Osteoblast (primary cell): ENCODE data around the gene CMTM8. TPM values are rescaled to one million over a fixed set of nuclear protein-coding genes. Genes with fewer than 3 reads are reported as not detected.

Experiments used
- DNase-seq: peaks from one replicate; pipeline ENCODE4 v3.0.0; 2011; ENCODE audit warnings: low spot score, mixed read lengths; ENCODE audit not compliant: insufficient read length; ENCODE audit errors: missing footprints
- H2AFZ ChIP-seq: 2 replicates; pipeline ENCODE4 v1.6.0; 2011; ENCODE audit warnings: mild to moderate bottlenecking, low read length
- H3K27ac ChIP-seq: 2 replicates; pipeline ENCODE4 v1.5.1; 2011; ENCODE audit warnings: mild to moderate bottlenecking, low read depth, low read length, moderate library complexity
- H3K27me3 ChIP-seq: 2 replicates; pipeline ENCODE4 v1.6.0; 2012; ENCODE audit warnings: mild to moderate bottlenecking, control low read depth, inconsistent platforms, low read length, moderate library complexity; ENCODE audit not compliant: insufficient read depth
- H3K36me3 ChIP-seq: 2 replicates; pipeline ENCODE4 v1.5.1; 2011; ENCODE audit warnings: mild to moderate bottlenecking, low read length, control low read depth, moderate library complexity; ENCODE audit not compliant: insufficient read depth
- H3K4me1 ChIP-seq: 2 replicates; pipeline ENCODE4 v1.5.1; 2011; ENCODE audit warnings: mild to moderate bottlenecking, low read length, control low read depth, moderate library complexity; ENCODE audit not compliant: insufficient read depth
- H3K4me2 ChIP-seq: 2 replicates; pipeline ENCODE4 v1.6.0; 2011; ENCODE audit warnings: mild to moderate bottlenecking, low read length; ENCODE audit not compliant: insufficient read depth
- H3K4me3 ChIP-seq: fragments of 200-600 bp; sonication (generic); 3 replicates; pipeline ENCODE4 v1.5.1; 2012; ENCODE audit warnings: mild to moderate bottlenecking, low read length, inconsistent platforms; ENCODE audit not compliant: insufficient read depth
- H3K79me2 ChIP-seq: 2 replicates; pipeline ENCODE4 v1.6.0; 2012; ENCODE audit warnings: mild to moderate bottlenecking, low read length, control low read depth, inconsistent platforms; ENCODE audit not compliant: insufficient read depth
- H3K9me3 ChIP-seq: 2 replicates; pipeline ENCODE4 v1.5.1; 2011; ENCODE audit warnings: low read depth, low read length, control low read depth
- H4K20me1 ChIP-seq: 2 replicates; pipeline ENCODE4 v1.6.0; 2012; ENCODE audit warnings: mild to moderate bottlenecking, low read length, control low read depth; ENCODE audit not compliant: insufficient read depth
- total RNA-seq: library from RNA; depleted of rRNA; stranded (reverse); fragments of >200 nt; gene quantifications from 2 replicates; pipeline ENCODE4 v1.2.3, GENCODE V29; 2012
- TF ChIP-seq, protein P1 (sequence below): IDR thresholded peaks from 2 replicates; pipeline ENCODE4 v1.5.1; 2011; ENCODE audit warnings: mild to moderate bottlenecking, low read depth, low read length, moderate library complexity; ENCODE audit errors: extremely low read depth

CMTM8 gene
- total RNA-seq, 1 donor, result 1.4 TPM

DNA sequence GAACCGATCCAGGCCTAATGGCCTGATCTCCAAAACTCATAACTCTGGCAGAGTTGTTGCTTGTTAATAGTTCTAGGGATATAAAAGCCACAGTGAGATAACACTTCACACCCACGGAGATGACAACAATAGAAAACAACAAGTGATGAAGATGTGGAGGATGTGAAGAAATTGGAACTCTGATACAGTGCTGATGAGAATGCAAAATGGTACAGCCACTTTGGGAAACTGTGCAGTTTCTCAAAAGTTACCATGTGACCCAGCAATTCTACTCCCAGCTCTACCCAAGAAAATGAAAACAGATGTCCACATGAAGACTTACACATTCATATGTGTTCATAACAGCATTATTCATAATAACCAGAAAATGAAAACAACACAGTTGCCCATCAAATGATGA lies 157.0 kb downstream of the CMTM8 start:
- peaks cover 11% of the 10 kb centered on the region for H3K4me1 ChIP-seq
- TF ChIP-seq, protein P1, sequence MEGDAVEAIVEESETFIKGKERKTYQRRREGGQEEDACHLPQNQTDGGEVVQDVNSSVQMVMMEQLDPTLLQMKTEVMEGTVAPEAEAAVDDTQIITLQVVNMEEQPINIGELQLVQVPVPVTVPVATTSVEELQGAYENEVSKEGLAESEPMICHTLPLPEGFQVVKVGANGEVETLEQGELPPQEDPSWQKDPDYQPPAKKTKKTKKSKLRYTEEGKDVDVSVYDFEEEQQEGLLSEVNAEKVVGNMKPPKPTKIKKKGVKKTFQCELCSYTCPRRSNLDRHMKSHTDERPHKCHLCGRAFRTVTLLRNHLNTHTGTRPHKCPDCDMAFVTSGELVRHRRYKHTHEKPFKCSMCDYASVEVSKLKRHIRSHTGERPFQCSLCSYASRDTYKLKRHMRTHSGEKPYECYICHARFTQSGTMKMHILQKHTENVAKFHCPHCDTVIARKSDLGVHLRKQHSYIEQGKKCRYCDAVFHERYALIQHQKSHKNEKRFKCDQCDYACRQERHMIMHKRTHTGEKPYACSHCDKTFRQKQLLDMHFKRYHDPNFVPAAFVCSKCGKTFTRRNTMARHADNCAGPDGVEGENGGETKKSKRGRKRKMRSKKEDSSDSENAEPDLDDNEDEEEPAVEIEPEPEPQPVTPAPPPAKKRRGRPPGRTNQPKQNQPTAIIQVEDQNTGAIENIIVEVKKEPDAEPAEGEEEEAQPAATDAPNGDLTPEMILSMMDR, result no peak
- H3K79me2 ChIP-seq, result peaks cover 65% of the 10 kb centered on the region
- no peak overlapping the region for H3K4me3 ChIP-seq
- no peak overlapping the region for H3K27ac ChIP-seq
- H3K9me3 ChIP-seq, result no peaks in the 10 kb centered on the region
- DNase-seq, result no peak
- H3K27me3 ChIP-seq, result no peaks in the 10 kb centered on the region
- H3K36me3 ChIP-seq, result no peaks in the 10 kb centered on the region
- no peak overlapping the region for H2AFZ ChIP-seq
- peaks cover 3% of the 10 kb centered on the region for H4K20me1 ChIP-seq
- no peak overlapping the region for H3K4me2 ChIP-seq

DNA sequence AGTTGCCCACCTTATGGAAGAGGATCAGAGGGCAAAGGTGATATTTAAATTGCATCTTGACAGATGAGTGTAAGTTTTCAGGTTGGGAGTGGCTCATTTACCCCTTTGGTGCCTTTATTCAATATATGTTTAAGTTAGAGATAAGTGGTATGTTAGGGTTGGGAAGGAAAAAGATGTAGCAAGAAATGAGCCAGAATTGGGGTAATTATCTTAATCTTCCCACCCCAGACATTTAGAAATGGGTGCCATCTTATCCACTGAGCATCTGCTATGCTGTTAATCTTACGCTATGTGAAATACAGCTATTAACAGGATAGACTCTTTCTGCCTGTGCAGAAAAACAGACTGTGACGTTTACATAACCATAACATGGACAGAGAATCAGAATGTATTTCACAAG lies 159.5 kb downstream of the CMTM8 start:
- Histone ChIP-seq H2AFZ (no peak overlapping the region), H3K9me3 (no peaks in the 10 kb centered on the region), H3K4me2 (no peak overlapping the region), H3K27ac (no peak overlapping the region), H4K20me1 (peaks cover 3% of the 10 kb centered on the region), H3K27me3 (no peaks in the 10 kb centered on the region), H3K4me3 (no peak overlapping the region), H3K79me2 (peaks cover 65% of the 10 kb centered on the region), H3K4me1 (peaks cover 15% of the 10 kb centered on the region), H3K36me3 (no peaks in the 10 kb centered on the region)
- TF ChIP-seq, protein P1, result no peak
- no peak for DNase-seq

DNA sequence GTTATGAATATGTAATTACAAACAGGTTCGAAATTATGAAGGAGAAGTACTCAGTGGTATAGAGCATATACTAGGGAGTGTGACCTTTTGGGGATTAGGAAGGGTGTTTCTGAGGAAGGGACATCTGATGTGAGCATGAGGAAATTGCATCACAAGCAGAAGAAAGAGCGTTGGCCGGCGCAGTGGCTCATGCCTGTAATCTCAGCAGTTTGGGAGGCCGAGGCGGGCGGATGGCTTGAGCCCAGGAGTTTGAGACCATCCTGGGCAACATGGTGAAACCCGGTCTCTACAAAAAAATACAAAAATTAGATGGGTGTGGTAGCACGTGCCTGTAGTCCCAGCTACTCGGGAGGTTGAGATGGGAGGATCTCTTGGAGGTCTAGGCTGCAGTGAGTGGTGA lies 160.1 kb downstream of the CMTM8 start:
- Histone ChIP-seq H3K4me3 (no peak overlapping the region), H4K20me1 (no peaks in the 10 kb centered on the region), H3K27me3 (no peaks in the 10 kb centered on the region), H3K27ac (no peak overlapping the region), H3K36me3 (no peaks in the 10 kb centered on the region), H3K4me1 (peaks cover 13% of the 10 kb centered on the region), H3K79me2 (peaks cover 65% of the 10 kb centered on the region), H3K9me3 (no peaks in the 10 kb centered on the region), H3K4me2 (no peak overlapping the region), H2AFZ (no peak overlapping the region)
- no peak for DNase-seq
- TF ChIP-seq, protein P1, result no peak

DNA sequence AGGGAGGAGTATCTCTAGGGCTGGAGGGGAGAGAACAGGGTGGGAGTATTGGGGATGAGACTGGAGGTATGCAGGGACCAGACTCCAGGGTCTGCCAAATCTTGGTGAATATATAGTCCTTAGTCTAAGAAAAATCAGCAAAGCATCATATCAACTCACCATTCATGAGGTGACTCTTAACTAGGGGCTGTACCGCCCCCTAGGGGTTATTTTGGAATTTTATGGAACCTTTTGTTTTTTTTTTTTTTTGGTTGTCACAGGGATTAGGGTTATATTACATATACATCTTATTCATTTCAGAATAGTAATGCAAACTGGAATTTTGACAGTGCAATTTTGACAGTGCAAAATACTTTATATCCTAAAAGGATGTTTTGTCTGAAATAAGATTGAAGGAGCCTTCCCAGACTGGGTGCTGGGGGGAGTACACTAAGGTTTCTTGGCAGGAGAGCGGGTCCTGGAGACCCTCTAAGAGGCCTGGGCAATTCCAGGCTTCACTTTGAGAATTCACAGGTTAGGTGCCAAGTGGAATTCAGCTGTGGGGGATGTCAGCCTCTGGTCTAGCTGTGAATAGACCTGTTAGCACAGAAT lies 160.6 kb downstream of the CMTM8 start:
- Histone ChIP-seq H4K20me1 (no peaks in the 10 kb centered on the region), H3K9me3 (no peaks in the 10 kb centered on the region), H2AFZ (no peak overlapping the region), H3K36me3 (no peaks in the 10 kb centered on the region), H3K4me1 (peaks cover 13% of the 10 kb centered on the region), H3K27me3 (no peaks in the 10 kb centered on the region), H3K27ac (no peak overlapping the region), H3K4me3 (no peak overlapping the region), H3K79me2 (peaks cover 62% of the 10 kb centered on the region), H3K4me2 (no peak overlapping the region)
- TF ChIP-seq, protein P1, result peak; percentile 77
- DNase-seq, result peak; percentile 87
